Stimulated activated CD4-positive, alpha-beta T cell treated with anti-CD3 and anti-CD28 coated beads, Interleukin-12 subunit alpha, Interleukin-12 subunit beta, amount 100 ng/mL, for 48 hours (primary cell): ENCODE results near the gene C9orf50.
"Not testable (repeated sequence)": the region's sequence is repeated elsewhere in the genome, so short reads cannot be mapped to it uniquely, and the experiment has no call there.

Experiments
- DNase-seq, 3 donors: peaks; one replicate each; pipeline ENCODE4 v3.0.0-alpha.2; 2020; ENCODE audit warnings: low read depth in 2 of 3, low spot score in 1 of 3

The C9orf50 gene

GRCh38 chr9:129648092-129648763, 27.3 kb upstream of the C9orf50 start:
- no peak for DNase-seq

- DNase-seq, result no peak
These were observed 26.7 kb upstream of the C9orf50 start for GRCh38 chr9:129647635-129648034.

GRCh38 chr9:129646654-129647053, 25.8 kb upstream of the C9orf50 start:
- DNase-seq, result no peak

GRCh38 chr9:129646252-129646651, 25.4 kb upstream of the C9orf50 start:
- DNase-seq, result no peak

- DNase-seq, result no peak
These were observed 24.0 kb upstream of the C9orf50 start for GRCh38 chr9:129644902-129645301.

GRCh38 chr9:129644365-129644764, 23.5 kb upstream of the C9orf50 start:
- no peak for DNase-seq

GRCh38 chr9:129643706-129644105, 22.8 kb upstream of the C9orf50 start:
- no peak for DNase-seq

- DNase-seq, result peak; percentile 93 to 97 (median 97)
These were observed 21.1 kb upstream of the C9orf50 start, which contains the start of gene ASB6 for GRCh38 chr9:129641750-129642585. TSS of gene ASB6 (minus strand) at chr9:129642151. CDS start at chr9:129641999, 152 bp downstream.

GRCh38 chr9:129640871-129641749, 20.2 kb upstream of the C9orf50 start:
- DNase-seq, result no peak

GRCh38 chr9:129640086-129640870, 19.4 kb upstream of the C9orf50 start:
- DNase-seq, result no peak

GRCh38 chr9:129639756-129640085, 18.8 kb upstream of the C9orf50 start:
- DNase-seq, result no peak

- DNase-seq, result no peak
These were observed 18.2 kb upstream of the C9orf50 start for GRCh38 chr9:129639034-129639630.

GRCh38 chr9:129637673-129638439, 17.0 kb upstream of the C9orf50 start:
- DNase-seq, result no peak

- DNase-seq, result no peak
These were observed 16.2 kb upstream of the C9orf50 start for GRCh38 chr9:129637102-129637501.

- DNase-seq, result not testable (repeated sequence)
These were observed 15.4 kb upstream of the C9orf50 start for GRCh38 chr9:129636343-129636742.

- no peak for DNase-seq
These were observed 14.5 kb upstream of the C9orf50 start for GRCh38 chr9:129635099-129636065.

- DNase-seq, result no peak
These were observed 12.9 kb upstream of the C9orf50 start for GRCh38 chr9:129633848-129634247.

GRCh38 chr9:129633207-129633606, 12.3 kb upstream of the C9orf50 start:
- DNase-seq, result no peak
